Astrocyte (in vitro differentiated cells and primary cell): ENCODE results near the gene PHC1. TPM values are rescaled to one million over a fixed set of nuclear protein-coding genes. Genes with fewer than 3 reads are reported as not detected.

Experiments
- DNase-seq: peaks from one replicate; pipeline ENCODE4 v3.0.0-alpha.2; 2010; ENCODE audit warnings: low read depth
- FAIRE-seq: peaks from 2 replicates; lab custom pipeline; 2011; peaks lifted over from hg19 to GRCh38; lab: Jason Lieb, UNC
- H2AFZ ChIP-seq: 2 replicates; pipeline ENCODE4 v1.6.0; 2012; ENCODE audit warnings: low read depth, low read length, inconsistent platforms
- H3K27ac ChIP-seq: 2 replicates; pipeline ENCODE4 v1.5.1; 2011; ENCODE audit warnings: low read depth, low read length, inconsistent platforms
- H3K27me3 ChIP-seq: 2 replicates; pipeline ENCODE4 v1.6.0; 2011; ENCODE audit warnings: low read length, inconsistent platforms; ENCODE audit not compliant: insufficient read depth
- H3K36me3 ChIP-seq: 2 replicates; pipeline ENCODE4 v1.5.1; 2011; ENCODE audit warnings: low read length, inconsistent platforms; ENCODE audit not compliant: insufficient read depth
- H3K4me1 ChIP-seq: 2 replicates; pipeline ENCODE4 v1.5.1; 2011; ENCODE audit warnings: low read length, inconsistent platforms; ENCODE audit not compliant: insufficient read depth
- H3K4me2 ChIP-seq: 2 replicates; pipeline ENCODE4 v1.6.0; 2012; ENCODE audit warnings: low read length, inconsistent platforms
- H3K4me3 ChIP-seq: 2 replicates; pipeline ENCODE4 v1.5.1; 2011; ENCODE audit warnings: low read depth, mild to moderate bottlenecking, low read length, inconsistent platforms; ENCODE audit not compliant: insufficient read depth
- H3K79me2 ChIP-seq: 2 replicates; pipeline ENCODE4 v1.6.0; 2012; ENCODE audit warnings: mild to moderate bottlenecking, low read length, inconsistent platforms; ENCODE audit not compliant: insufficient read depth
- H3K9ac ChIP-seq: 2 replicates; pipeline ENCODE4 v1.6.0; 2012; ENCODE audit warnings: mild to moderate bottlenecking, low read length, inconsistent platforms
- H3K9me3 ChIP-seq: 2 replicates; pipeline ENCODE4 v1.5.1; 2012; ENCODE audit warnings: low read depth, mild to moderate bottlenecking, low read length, inconsistent platforms; ENCODE audit not compliant: insufficient read depth
- H4K20me1 ChIP-seq: 2 replicates; pipeline ENCODE4 v1.6.0; 2012; ENCODE audit warnings: low read length, inconsistent platforms; ENCODE audit not compliant: insufficient read depth
- H3K27ac Mint-ChIP-seq: one replicate; pipeline ENCODE4 v1.8.0; 2021; ENCODE audit warnings: mild to moderate bottlenecking, mixed read lengths; ENCODE audit not compliant: unreplicated experiment
- H3K27me3 Mint-ChIP-seq: one replicate; pipeline ENCODE4 v1.8.0; 2021; ENCODE audit warnings: low read depth, mixed read lengths; ENCODE audit not compliant: unreplicated experiment
- H3K36me3 Mint-ChIP-seq: one replicate; pipeline ENCODE4 v1.8.0; 2021; ENCODE audit warnings: low read depth, mixed read lengths; ENCODE audit not compliant: unreplicated experiment
- H3K4me1 Mint-ChIP-seq: one replicate; pipeline ENCODE4 v1.8.0; 2021; ENCODE audit warnings: low read depth, mixed read lengths; ENCODE audit not compliant: unreplicated experiment
- H3K4me3 Mint-ChIP-seq: one replicate; pipeline ENCODE4 v1.8.0; 2021; ENCODE audit warnings: mild to moderate bottlenecking, moderate library complexity, mixed read lengths; ENCODE audit not compliant: unreplicated experiment
- H3K9me3 Mint-ChIP-seq: one replicate; pipeline ENCODE4 v1.8.0; 2021; ENCODE audit warnings: mild to moderate bottlenecking, mixed read lengths; ENCODE audit not compliant: unreplicated experiment
- CTCF ChIP-seq: IDR thresholded peaks from 2 replicates; pipeline ENCODE4 v1.5.1; 2011; ENCODE audit warnings: low read depth, mild to moderate bottlenecking, inconsistent platforms, low read length, moderate library complexity; ENCODE audit not compliant: insufficient read depth
- EZH2 ChIP-seq: IDR thresholded peaks from 2 replicates; pipeline ENCODE4 v1.6.1; 2012; ENCODE audit warnings: mild to moderate bottlenecking, low read length, inconsistent platforms; ENCODE audit not compliant: insufficient read depth
- total RNA-seq: library from RNA; stranded (reverse); gene quantifications from 2 replicates; pipeline ENCODE4 v1.2.1, GENCODE V29; 2021

The PHC1 gene
- total RNA-seq, 1 donor from 2014 or later: 35.4 TPM

DNA sequence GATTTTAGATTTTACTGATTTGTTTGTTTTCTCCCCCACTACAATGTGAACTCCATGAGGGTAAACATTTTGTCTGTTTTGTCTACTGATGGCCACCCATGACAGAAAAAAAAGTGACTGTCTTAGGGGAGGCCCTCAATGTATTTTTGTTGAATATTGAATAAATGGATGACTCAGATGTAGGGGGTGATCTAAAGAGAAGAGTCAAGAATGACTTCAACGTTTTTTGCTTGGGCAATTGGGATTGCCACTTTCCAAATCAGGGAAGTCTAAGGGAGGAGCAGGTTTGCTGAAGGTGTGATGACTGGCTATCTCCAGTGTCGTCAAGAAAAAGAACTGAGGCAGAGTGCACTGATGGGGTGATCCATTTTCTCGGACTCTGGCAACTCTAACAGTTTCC, 10.7 kb upstream of the PHC1 start:
- no peaks in the 10 kb centered on the region for H3K9me3 ChIP-seq
- no peaks in the 10 kb centered on the region for H3K27me3 Mint-ChIP-seq

GRCh38 chr12:8904665-8905064, 9.6 kb upstream of the PHC1 start:
- DNase-seq (no peak), FAIRE-seq (no peak)
- no peak overlapping the region for H3K4me2 ChIP-seq
- no peaks in the 10 kb centered on the region for H3K9me3 ChIP-seq
- H3K9ac ChIP-seq: no peak overlapping the region
- no peaks in the 10 kb centered on the region for H3K9me3 Mint-ChIP-seq
- H3K4me3 Mint-ChIP-seq: no peak overlapping the region
- peaks cover 7% of the 10 kb centered on the region for H3K4me1 Mint-ChIP-seq
- no peak for TF ChIP-seq EZH2
- TF ChIP-seq CTCF: no peak
- H3K79me2 ChIP-seq: no peaks in the 10 kb centered on the region
- H2AFZ ChIP-seq: no peak overlapping the region
- no peaks in the 10 kb centered on the region for H4K20me1 ChIP-seq
- H3K27ac ChIP-seq: no peak overlapping the region
- no peak overlapping the region for H3K27ac Mint-ChIP-seq
- H3K36me3 Mint-ChIP-seq: no peaks in the 10 kb centered on the region
- no peaks in the 10 kb centered on the region for H3K4me1 ChIP-seq
- H3K27me3 Mint-ChIP-seq: no peaks in the 10 kb centered on the region
- no peaks in the 10 kb centered on the region for H3K27me3 ChIP-seq
- H3K4me3 ChIP-seq: no peak overlapping the region
- no peaks in the 10 kb centered on the region for H3K36me3 ChIP-seq

More for the DNA sequence above, 10.7 kb upstream of the PHC1 start:
- H3K4me2 ChIP-seq: no peak overlapping the region
- Mint-ChIP-seq H3K4me1 (peaks cover 7% of the 10 kb centered on the region), H3K4me3 (no peak overlapping the region), H3K27ac (no peak overlapping the region), H3K9me3 (peaks cover 2% of the 10 kb centered on the region), H3K36me3 (no peaks in the 10 kb centered on the region)
- H3K36me3 ChIP-seq: no peaks in the 10 kb centered on the region
- no peaks in the 10 kb centered on the region for H3K27me3 ChIP-seq
- DNase-seq: no peak
- no peaks in the 10 kb centered on the region for H4K20me1 ChIP-seq
- no peak for FAIRE-seq
- no peaks in the 10 kb centered on the region for H3K4me1 ChIP-seq
- H2AFZ ChIP-seq: no peak overlapping the region
- no peak overlapping the region for H3K9ac ChIP-seq
- H3K27ac ChIP-seq: no peak overlapping the region
- no peak overlapping the region for H3K4me3 ChIP-seq
- TF ChIP-seq EZH2: no peak
- TF ChIP-seq CTCF: no peak
- no peaks in the 10 kb centered on the region for H3K79me2 ChIP-seq

DNA sequence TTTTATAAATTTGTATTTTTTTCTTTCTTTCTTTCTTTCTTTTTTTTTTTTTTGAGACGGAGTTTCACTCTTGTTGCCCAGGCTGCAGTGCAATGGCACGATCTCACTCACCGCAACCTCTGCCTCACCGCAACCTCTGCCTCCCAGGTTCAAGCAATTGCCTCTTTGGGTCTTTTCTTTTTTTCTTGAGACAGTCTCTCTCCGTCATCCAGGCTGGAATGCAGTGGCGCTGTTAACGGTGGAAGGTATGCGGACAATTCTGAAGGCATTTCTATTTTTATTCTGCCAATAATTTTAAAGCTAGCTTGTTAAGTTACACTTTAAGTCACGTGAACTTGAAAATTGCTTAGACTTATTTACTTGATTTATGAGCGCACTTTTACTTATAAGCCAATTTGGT, 8.8 kb upstream of the PHC1 start:
- no peaks in the 10 kb centered on the region for H4K20me1 ChIP-seq
- no peak overlapping the region for H3K27ac ChIP-seq
- no peak overlapping the region for H3K9ac ChIP-seq
- FAIRE-seq (no peak), DNase-seq (no peak)
- H3K4me1 Mint-ChIP-seq: peaks cover 7% of the 10 kb centered on the region
- no peak overlapping the region for H2AFZ ChIP-seq
- peak overlapping the region; percentile 84 for H3K27ac Mint-ChIP-seq
- no peak overlapping the region for H3K4me3 Mint-ChIP-seq
- H3K79me2 ChIP-seq: no peaks in the 10 kb centered on the region
- H3K4me1 ChIP-seq: no peaks in the 10 kb centered on the region
- no peaks in the 10 kb centered on the region for H3K27me3 Mint-ChIP-seq
- no peaks in the 10 kb centered on the region for H3K36me3 Mint-ChIP-seq
- TF ChIP-seq CTCF (no peak), EZH2 (no peak)
- H3K4me2 ChIP-seq: no peak overlapping the region
- no peaks in the 10 kb centered on the region for H3K9me3 Mint-ChIP-seq
- no peaks in the 10 kb centered on the region for H3K9me3 ChIP-seq
- H3K27me3 ChIP-seq: no peaks in the 10 kb centered on the region
- no peak overlapping the region for H3K4me3 ChIP-seq
- H3K36me3 ChIP-seq: no peaks in the 10 kb centered on the region
